HepG2 (cell line): ENCODE data around the gene PARP16. TPM values are rescaled to one million over a fixed set of nuclear protein-coding genes. Genes with fewer than 3 reads are reported as not detected.
A peak's percentile ranks its signal among the peaks of the same experiment; 100 is the strongest.

Experiments used
- ARID3A ChIP-seq: IDR thresholded peaks from 2 replicates; pipeline ENCODE4 v1.6.1; 2012; ENCODE audit warnings: low read depth, low read length, improper control_type of control experiment
- ETV6 ChIP-seq: sonication (generic); formaldehyde crosslinking; conservative IDR thresholded peaks from 2 replicates; pipeline ENCODE4 v1.4.0; 2020; ENCODE audit warnings: missing genetic modification reagents
- FOXA3 ChIP-seq: IDR thresholded peaks from 2 replicates; pipeline ENCODE4 v1.6.1; 2016; ENCODE audit warnings: missing genetic modification reagents, missing compliant biosample characterization
- KAT7 ChIP-seq: IDR thresholded peaks from 2 replicates; pipeline ENCODE4 v1.6.1; 2018; ENCODE audit warnings: borderline replicate concordance, missing compliant biosample characterization
- NKX3-1 ChIP-seq: sonication (generic); formaldehyde crosslinking; IDR thresholded peaks from 2 replicates; pipeline ENCODE4 v1.5.0; 2020; ENCODE audit warnings: missing genetic modification reagents
- POLR2G ChIP-seq: fragments of 200-400 bp; formaldehyde crosslinking; IDR thresholded peaks from 2 replicates; pipeline ENCODE4 v1.6.1; 2018; ENCODE audit warnings: mild to moderate bottlenecking, low read depth, low read length, moderate library complexity
- RBFOX2 ChIP-seq: fragments of 200-400 bp; formaldehyde crosslinking; IDR thresholded peaks from 2 replicates; pipeline ENCODE4 v1.6.1; 2017; ENCODE audit warnings: low read depth, mild to moderate bottlenecking, low read length
- RXRB ChIP-seq: IDR thresholded peaks from 2 replicates; pipeline ENCODE4 v1.6.1; 2016; ENCODE audit warnings: borderline replicate concordance, missing genetic modification reagents, missing compliant biosample characterization
- SALL1 ChIP-seq: sonication (generic); formaldehyde crosslinking; IDR thresholded peaks from 2 replicates; pipeline ENCODE4 v1.8.0; 2022; ENCODE audit warnings: mild to moderate bottlenecking, missing genetic modification reagents
- SOX13 ChIP-seq, 3 experiments: fragments of 450-650 bp in 1 of 3; sonication (generic) in 1 of 3; formaldehyde crosslinking in 1 of 3; IDR thresholded peaks in 2 of 3; conservative IDR thresholded peaks in 1 of 3; 2 replicates each; pipeline versions ENCODE4 v1.5.0 to v1.6.1; 2016 to 2020; ENCODE audit warnings: antibody characterized with exemption in 1 of 3, mild to moderate bottlenecking in 1 of 3, missing compliant biosample characterization in 1 of 3, missing genetic modification reagents in 1 of 3, moderate library complexity in 1 of 3
- SSRP1 ChIP-seq: IDR thresholded peaks from 2 replicates; pipeline ENCODE4 v1.6.1; 2016; ENCODE audit warnings: control low read depth
- TIGD3 ChIP-seq: sonication (generic); formaldehyde crosslinking; IDR thresholded peaks from 2 replicates; pipeline ENCODE4 v1.5.1; 2020; ENCODE audit warnings: mild to moderate bottlenecking, missing genetic modification reagents, borderline replicate concordance
- TP53 ChIP-seq: sonication (generic); formaldehyde crosslinking; conservative IDR thresholded peaks from 2 replicates; pipeline ENCODE4 v1.4.0; 2020; ENCODE audit warnings: missing genetic modification reagents
- ZC3H4 ChIP-seq: sonication (generic); formaldehyde crosslinking; IDR thresholded peaks from 2 replicates; pipeline ENCODE4 v1.4.0; 2020; ENCODE audit warnings: missing genetic modification reagents, borderline replicate concordance
- ZFP36L2 ChIP-seq: sonication (generic); formaldehyde crosslinking; IDR thresholded peaks from 2 replicates; pipeline ENCODE4 v1.4.0; 2020; ENCODE audit warnings: missing genetic modification reagents
- ZNF33B ChIP-seq: sonication (generic); formaldehyde crosslinking; IDR thresholded peaks from 2 replicates; pipeline ENCODE4 v1.5.1; 2020; ENCODE audit warnings: mild to moderate bottlenecking, missing genetic modification reagents
- ZNF546 ChIP-seq: sonication (generic); formaldehyde crosslinking; conservative IDR thresholded peaks from 2 replicates; pipeline ENCODE4 v1.8.1; 2023; ENCODE audit warnings: mild to moderate bottlenecking, missing genetic modification reagents
- ZNF616 ChIP-seq: sonication (generic); formaldehyde crosslinking; IDR thresholded peaks from 2 replicates; pipeline ENCODE4 v1.5.0; 2020; ENCODE audit warnings: low read depth, mild to moderate bottlenecking, missing genetic modification reagents
- polyA plus RNA-seq, 8 experiments: library from polyadenylated mRNA; depleted of rRNA in 3 of 8; stranded (reverse) in 7 of 8; unstranded in 1 of 8; fragments of >200 nt; fragmentation: Illumina TruSeq in 4 of 8; extraction: Trizol in 4 of 8; gene quantifications; 2 replicates each; pipeline versions ENCODE4 v1.2.1 to v1.2.3, GENCODE V29; 2011 to 2016; ENCODE audit warnings: low read depth in 4 of 8, missing spikeins in 1 of 8, mixed read lengths in 1 of 8; ENCODE audit not compliant: insufficient read depth in 1 of 8
- total RNA-seq, 5 experiments: library from RNA; depleted of rRNA; stranded (reverse); fragments of >200 nt; fragmentation: Illumina TruSeq; extraction: Trizol; gene quantifications; 2 replicates each; pipeline ENCODE4 v1.2.3, GENCODE V29; 2016; ENCODE audit warnings: low read depth in 1 of 5
- TF ChIP-seq, protein P1 (sequence below): sonication (generic); formaldehyde crosslinking; IDR thresholded peaks from 2 replicates; pipeline ENCODE4 v1.4.0; 2020; ENCODE audit warnings: missing genetic modification reagents, mild to moderate bottlenecking, borderline replicate concordance
- TF ChIP-seq, protein P2 (sequence below): sonication (generic); formaldehyde crosslinking; IDR thresholded peaks from 2 replicates; pipeline ENCODE4 v1.5.0; 2020; ENCODE audit warnings: mild to moderate bottlenecking, missing genetic modification reagents

Gene PARP16
- total and polyA plus RNA-seq, 2 of the 13 experiments (the other 11 are each of a cell fraction or from before 2014, with no cell fraction given), result 6.8 to 7.6 TPM

GRCh38 chr15:65304381-65305149 lies 17.9 kb upstream of the PARP16 start, which contains the start of gene RNU5B-1 (continued):
- TF ChIP-seq, protein P1, sequence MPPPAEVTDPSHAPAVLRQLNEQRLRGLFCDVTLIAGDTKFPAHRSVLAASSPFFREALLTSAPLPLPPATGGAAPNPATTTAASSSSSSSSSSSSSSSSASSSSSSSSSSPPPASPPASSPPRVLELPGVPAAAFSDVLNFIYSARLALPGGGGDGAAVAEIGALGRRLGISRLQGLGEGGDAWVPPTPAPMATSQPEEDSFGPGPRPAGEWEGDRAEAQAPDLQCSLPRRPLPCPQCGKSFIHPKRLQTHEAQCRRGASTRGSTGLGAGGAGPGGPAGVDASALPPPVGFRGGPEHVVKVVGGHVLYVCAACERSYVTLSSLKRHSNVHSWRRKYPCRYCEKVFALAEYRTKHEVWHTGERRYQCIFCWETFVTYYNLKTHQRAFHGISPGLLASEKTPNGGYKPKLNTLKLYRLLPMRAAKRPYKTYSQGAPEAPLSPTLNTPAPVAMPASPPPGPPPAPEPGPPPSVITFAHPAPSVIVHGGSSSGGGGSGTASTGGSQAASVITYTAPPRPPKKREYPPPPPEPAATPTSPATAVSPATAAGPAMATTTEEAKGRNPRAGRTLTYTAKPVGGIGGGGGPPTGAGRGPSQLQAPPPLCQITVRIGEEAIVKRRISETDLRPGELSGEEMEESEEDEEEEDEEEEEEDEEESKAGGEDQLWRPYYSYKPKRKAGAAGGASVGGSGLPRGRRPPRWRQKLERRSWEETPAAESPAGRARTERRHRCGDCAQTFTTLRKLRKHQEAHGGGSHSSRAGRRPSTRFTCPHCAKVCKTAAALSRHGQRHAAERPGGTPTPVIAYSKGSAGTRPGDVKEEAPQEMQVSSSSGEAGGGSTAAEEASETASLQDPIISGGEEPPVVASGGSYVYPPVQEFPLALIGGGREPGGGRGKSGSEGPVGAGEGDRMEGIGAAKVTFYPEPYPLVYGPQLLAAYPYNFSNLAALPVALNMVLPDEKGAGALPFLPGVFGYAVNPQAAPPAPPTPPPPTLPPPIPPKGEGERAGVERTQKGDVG, result no peak
- peak; percentile 89 for TF ChIP-seq ZC3H4
- peak; percentile 99 for TF ChIP-seq POLR2G
- TF ChIP-seq ETV6 (CRISPR knock-in tag), result no peak
- TF ChIP-seq SALL1 (CRISPR knock-in tag), result peak; percentile 38; the same call in 1 of the 2 replicates
- TF ChIP-seq SSRP1 (CRISPR knock-in tag), result peak; percentile 99
- peak; percentile 86 for TF ChIP-seq RBFOX2
- no peak; the same call in 1 of the 2 replicates for TF ChIP-seq TP53 (CRISPR knock-in tag)
- TF ChIP-seq SOX13 (IDR thresholded peaks at IDR 0.05), result peak; percentile 68; the same call in 1 of the 2 replicates
- peak; percentile 48 to 99; a peak in 3 of 4 replicates for TF ChIP-seq SOX13 (CRISPR knock-in tag; conservative IDR thresholded peaks at IDR 0.05 in 1 of 2, IDR thresholded peaks at IDR 0.05 in 1 of 2)
- peak; percentile 78 for TF ChIP-seq FOXA3 (CRISPR knock-in tag)
- TF ChIP-seq RXRB (CRISPR knock-in tag), result peak; percentile 78
- TF ChIP-seq ARID3A, result peak; percentile 93
- no peak for TF ChIP-seq ZNF33B (CRISPR knock-in tag)
- no peak for TF ChIP-seq ZFP36L2
- TF ChIP-seq NKX3-1 (CRISPR knock-in tag), result peak; percentile 67
- TF ChIP-seq KAT7 (CRISPR knock-in tag), result no peak
- TF ChIP-seq ZNF546 (CRISPR knock-in tag), result no peak
- TF ChIP-seq, protein P2, sequence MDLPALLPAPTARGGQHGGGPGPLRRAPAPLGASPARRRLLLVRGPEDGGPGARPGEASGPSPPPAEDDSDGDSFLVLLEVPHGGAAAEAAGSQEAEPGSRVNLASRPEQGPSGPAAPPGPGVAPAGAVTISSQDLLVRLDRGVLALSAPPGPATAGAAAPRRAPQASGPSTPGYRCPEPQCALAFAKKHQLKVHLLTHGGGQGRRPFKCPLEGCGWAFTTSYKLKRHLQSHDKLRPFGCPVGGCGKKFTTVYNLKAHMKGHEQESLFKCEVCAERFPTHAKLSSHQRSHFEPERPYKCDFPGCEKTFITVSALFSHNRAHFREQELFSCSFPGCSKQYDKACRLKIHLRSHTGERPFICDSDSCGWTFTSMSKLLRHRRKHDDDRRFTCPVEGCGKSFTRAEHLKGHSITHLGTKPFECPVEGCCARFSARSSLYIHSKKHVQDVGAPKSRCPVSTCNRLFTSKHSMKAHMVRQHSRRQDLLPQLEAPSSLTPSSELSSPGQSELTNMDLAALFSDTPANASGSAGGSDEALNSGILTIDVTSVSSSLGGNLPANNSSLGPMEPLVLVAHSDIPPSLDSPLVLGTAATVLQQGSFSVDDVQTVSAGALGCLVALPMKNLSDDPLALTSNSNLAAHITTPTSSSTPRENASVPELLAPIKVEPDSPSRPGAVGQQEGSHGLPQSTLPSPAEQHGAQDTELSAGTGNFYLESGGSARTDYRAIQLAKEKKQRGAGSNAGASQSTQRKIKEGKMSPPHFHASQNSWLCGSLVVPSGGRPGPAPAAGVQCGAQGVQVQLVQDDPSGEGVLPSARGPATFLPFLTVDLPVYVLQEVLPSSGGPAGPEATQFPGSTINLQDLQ (CRISPR knock-in tag), result 0 out of 2 replicates have a peak, but pooled peaks have one; percentile 72
- no peak for TF ChIP-seq ZNF616
- 0 out of 2 replicates have a peak, but pooled peaks have one; percentile 42 for TF ChIP-seq TIGD3 (CRISPR knock-in tag)
